GM23338 (cell line): ENCODE measurements around the gene TIMM44.

Experiments used
- CREB1 ChIP-seq: fragments of 250-450 bp; sonication (Bioruptor Pico); IDR thresholded peaks from 2 replicates; pipeline ENCODE4 v1.5.0; 2020; ENCODE audit warnings: low read depth, mild to moderate bottlenecking, moderate library complexity
- CTCF ChIP-seq, 2 experiments: fragments of 200-600 bp in 1 of 2; sonication (generic) in 1 of 2; conservative IDR thresholded peaks; 2 replicates each; pipeline versions ENCODE4 v1.5.1 to v1.6.1; 2016 to 2017; ENCODE audit warnings: antibody characterized with exemption in 2 of 2, low read depth in 2 of 2, mild to moderate bottlenecking in 2 of 2, moderate library complexity in 1 of 2
- ETS1 ChIP-seq: IDR thresholded peaks from 2 replicates; pipeline ENCODE4 v1.6.1; 2016; ENCODE audit warnings: antibody characterized with exemption
- EZH2 ChIP-seq: fragments of 200-600 bp; sonication (generic); IDR thresholded peaks from one replicate; pipeline ENCODE4 v1.8.0; 2017; ENCODE audit warnings: antibody characterized with exemption, mild to moderate bottlenecking, low read depth; ENCODE audit not compliant: unreplicated experiment
- EZH2phosphoT487 ChIP-seq: fragments of 200-600 bp; sonication (generic); IDR thresholded peaks from one replicate; pipeline ENCODE4 v1.8.1; 2018; ENCODE audit warnings: antibody characterized with exemption; ENCODE audit not compliant: unreplicated experiment
- NANOG ChIP-seq: IDR thresholded peaks from 2 replicates; pipeline ENCODE4 v1.6.1; 2016; ENCODE audit warnings: antibody characterized with exemption, borderline replicate concordance
- POLR2AphosphoS5 ChIP-seq: IDR thresholded peaks from 2 replicates; pipeline ENCODE4 v1.6.1; 2016; ENCODE audit warnings: antibody characterized with exemption, low read depth
- REST ChIP-seq: IDR thresholded peaks from one replicate; pipeline ENCODE4 v1.6.1; 2018; ENCODE audit warnings: antibody characterized with exemption; ENCODE audit not compliant: unreplicated experiment
- ZNF114 ChIP-seq: fragments of 250-450 bp; sonication (Bioruptor Pico); IDR thresholded peaks from 2 replicates; pipeline ENCODE4 v1.5.0; 2020; ENCODE audit warnings: mild to moderate bottlenecking, moderate library complexity
- ZNF331 ChIP-seq: fragments of 250-450 bp; sonication (Bioruptor Pico); IDR thresholded peaks from 2 replicates; pipeline ENCODE4 v1.5.0; 2020; ENCODE audit warnings: low read depth, mild to moderate bottlenecking, moderate library complexity

GRCh38 chr19:7985481-7985911 lies 42.0 kb upstream of the TIMM44 start:
- TF ChIP-seq NANOG (no peak), CTCF (conservative IDR thresholded peaks at IDR 0.05; ENCODE audit: low read depth in 2 of 2) (no peak), EZH2 (no peak), POLR2AphosphoS5 (no peak), CREB1 (no peak), REST (no peak), EZH2phosphoT487 (no peak), ZNF331 (CRISPR knock-in tag) (no peak), ETS1 (no peak), ZNF114 (no peak)
